K562 (cell line): ENCODE results near the gene DVL3. TPM values are rescaled to one million over a fixed set of nuclear protein-coding genes. Genes with fewer than 3 reads are reported as not detected.

Experiments
- CBX1 ChIP-seq: sonication (generic); IDR thresholded peaks from 2 replicates; pipeline ENCODE4 v1.6.1; 2016; ENCODE audit warnings: antibody characterized with exemption, low read depth, mild to moderate bottlenecking
- CSDE1 ChIP-seq, 2 experiments: fragments of 450-650 bp; IDR thresholded peaks; 2 replicates each; pipeline ENCODE4 v1.6.1; 2016; ENCODE audit warnings: mild to moderate bottlenecking in 1 of 2
- ESRRA ChIP-seq: fragments of 450-650 bp; IDR thresholded peaks from 2 replicates; pipeline ENCODE4 v1.6.1; 2014; ENCODE audit warnings: low read depth, mild to moderate bottlenecking, moderate library complexity, borderline replicate concordance
- ETV5 ChIP-seq: sonication (generic); formaldehyde crosslinking; IDR thresholded peaks from 2 replicates; pipeline ENCODE4 v1.4.0; 2020; ENCODE audit warnings: low read depth, mild to moderate bottlenecking, missing genetic modification reagents
- HDAC3 ChIP-seq: fragments of 450-650 bp; IDR thresholded peaks from 2 replicates; pipeline ENCODE4 v1.6.1; 2018; ENCODE audit warnings: borderline replicate concordance, mild to moderate bottlenecking, moderate library complexity; ENCODE audit not compliant: partially characterized antibody
- KAT7 ChIP-seq: sonication (generic); formaldehyde crosslinking; IDR thresholded peaks from 2 replicates; pipeline ENCODE4 v1.8.0; 2022; ENCODE audit warnings: missing genetic modification reagents, mild to moderate bottlenecking, borderline replicate concordance
- KAT8 ChIP-seq: fragments of 450-650 bp; IDR thresholded peaks from 2 replicates; pipeline ENCODE4 v1.6.1; 2016; ENCODE audit warnings: low read depth, mild to moderate bottlenecking
- KDM4B ChIP-seq, 2 experiments: fragments of 450-650 bp in 1 of 2; sonication (generic) in 1 of 2; IDR thresholded peaks; 2 replicates each; pipeline ENCODE4 v1.6.1; 2016 to 2017; ENCODE audit warnings: borderline replicate concordance in 2 of 2, antibody characterized with exemption in 1 of 2, low read depth in 1 of 2, mild to moderate bottlenecking in 1 of 2
- MEF2A ChIP-seq: IDR thresholded peaks from 2 replicates; pipeline ENCODE4 v1.6.1; 2011; ENCODE audit warnings: low read depth, mild to moderate bottlenecking, low read length, moderate library complexity; ENCODE audit not compliant: control insufficient read depth
- NBN ChIP-seq: fragments of 450-650 bp; IDR thresholded peaks from 2 replicates; pipeline ENCODE4 v1.6.1; 2016; ENCODE audit warnings: low read depth, mild to moderate bottlenecking
- POLR2H ChIP-seq: IDR thresholded peaks from 2 replicates; pipeline ENCODE4 v1.6.1; 2016; ENCODE audit warnings: missing genetic modification characterization, low read depth, mild to moderate bottlenecking, control low read depth, missing compliant biosample characterization, moderate library complexity
- PTBP1 ChIP-seq: fragments of 200-400 bp; formaldehyde crosslinking; IDR thresholded peaks from 2 replicates; pipeline ENCODE4 v1.6.1; 2017; ENCODE audit warnings: low read depth, low read length
- SRSF1 ChIP-seq: fragments of 200-400 bp; formaldehyde crosslinking; IDR thresholded peaks from 2 replicates; pipeline ENCODE4 v1.6.1; 2017; ENCODE audit warnings: mild to moderate bottlenecking, low read depth, low read length, moderate library complexity
- TCFL5 ChIP-seq: fragments of 250-450 bp; sonication (Bioruptor Pico); conservative IDR thresholded peaks from 2 replicates; pipeline ENCODE4 v1.6.1; 2021; ENCODE audit warnings: mild to moderate bottlenecking, moderate library complexity, matching md5 sums
- TEAD4 ChIP-seq, 2 experiments: sonication (generic) in 1 of 2; formaldehyde crosslinking in 1 of 2; IDR thresholded peaks; 2 replicates each; pipeline versions ENCODE4 v1.6.1 to v1.8.0; 2012 to 2022; ENCODE audit warnings: borderline replicate concordance in 1 of 2, inconsistent platforms in 1 of 2, low read length in 1 of 2, mild to moderate bottlenecking in 1 of 2, missing genetic modification reagents in 1 of 2
- THRAP3 ChIP-seq: fragments of 450-650 bp; IDR thresholded peaks from 2 replicates; pipeline ENCODE4 v1.6.1; 2016; ENCODE audit warnings: mild to moderate bottlenecking, inconsistent platforms, borderline replicate concordance
- ZC3H11A ChIP-seq: IDR thresholded peaks from 2 replicates; pipeline ENCODE4 v1.6.1; 2012; ENCODE audit warnings: low read depth, low read length, improper control_type of control experiment
- ZNF12 ChIP-seq: sonication (generic); formaldehyde crosslinking; IDR thresholded peaks from 2 replicates; pipeline ENCODE4 v1.4.0; 2020; ENCODE audit warnings: mild to moderate bottlenecking, missing genetic modification reagents
- ZNF232 ChIP-seq: sonication (generic); formaldehyde crosslinking; IDR thresholded peaks from 2 replicates; pipeline ENCODE4 v1.8.0; 2022; ENCODE audit warnings: mild to moderate bottlenecking, missing genetic modification reagents
- polyA plus RNA-seq, 8 experiments: library from polyadenylated mRNA; depleted of rRNA in 4 of 8; stranded (reverse) in 5 of 8; unstranded in 3 of 8; fragments of >200 nt; fragmentation: Nextera tagmentation in 2 of 8; fragmentation: Illumina TruSeq in 1 of 8; extraction: Ambion mirVana in 2 of 8; extraction: Trizol in 1 of 8; gene quantifications; 2 replicates each; pipeline versions ENCODE4 v1.2.1 to v1.2.3, GENCODE V29; 2011 to 2014; ENCODE audit warnings: inconsistent platforms in 1 of 8, missing spikeins in 1 of 8
- total RNA-seq, 7 experiments: library from RNA; depleted of rRNA in 6 of 7; stranded (reverse); fragments of >200 nt in 6 of 7; fragmentation: Illumina TruSeq in 2 of 7; extraction: Trizol in 2 of 7; gene quantifications; 2 replicates each; pipeline versions ENCODE4 v1.2.1 to v1.2.3, GENCODE V29; 2011 to 2021; ENCODE audit warnings: low replicate concordance in 1 of 7
- TF ChIP-seq, protein P1 (sequence below): sonication (generic); formaldehyde crosslinking; IDR thresholded peaks from 2 replicates; pipeline ENCODE4 v1.8.1; 2023; ENCODE audit warnings: mild to moderate bottlenecking, missing genetic modification reagents
- TF ChIP-seq, protein P2 (sequence below), 2 experiments: IDR thresholded peaks in 1 of 2; conservative IDR thresholded peaks in 1 of 2; 2 replicates each; pipeline ENCODE4 v1.6.1; 2016; ENCODE audit warnings: low read depth in 2 of 2, mild to moderate bottlenecking in 1 of 2, missing compliant biosample characterization in 1 of 2, missing genetic modification characterization in 1 of 2, moderate library complexity in 1 of 2
- TF ChIP-seq, protein P3 (sequence below): sonication (generic); formaldehyde crosslinking; IDR thresholded peaks from 2 replicates; pipeline ENCODE4 v1.8.1; 2022; ENCODE audit warnings: missing genetic modification reagents

Gene DVL3
- total and polyA plus RNA-seq, 9 of the 15 experiments (the other 6 are each of a cell fraction or from before 2014, with no cell fraction given): 3.1 to 57.9 (median 20.1) TPM

DNA sequence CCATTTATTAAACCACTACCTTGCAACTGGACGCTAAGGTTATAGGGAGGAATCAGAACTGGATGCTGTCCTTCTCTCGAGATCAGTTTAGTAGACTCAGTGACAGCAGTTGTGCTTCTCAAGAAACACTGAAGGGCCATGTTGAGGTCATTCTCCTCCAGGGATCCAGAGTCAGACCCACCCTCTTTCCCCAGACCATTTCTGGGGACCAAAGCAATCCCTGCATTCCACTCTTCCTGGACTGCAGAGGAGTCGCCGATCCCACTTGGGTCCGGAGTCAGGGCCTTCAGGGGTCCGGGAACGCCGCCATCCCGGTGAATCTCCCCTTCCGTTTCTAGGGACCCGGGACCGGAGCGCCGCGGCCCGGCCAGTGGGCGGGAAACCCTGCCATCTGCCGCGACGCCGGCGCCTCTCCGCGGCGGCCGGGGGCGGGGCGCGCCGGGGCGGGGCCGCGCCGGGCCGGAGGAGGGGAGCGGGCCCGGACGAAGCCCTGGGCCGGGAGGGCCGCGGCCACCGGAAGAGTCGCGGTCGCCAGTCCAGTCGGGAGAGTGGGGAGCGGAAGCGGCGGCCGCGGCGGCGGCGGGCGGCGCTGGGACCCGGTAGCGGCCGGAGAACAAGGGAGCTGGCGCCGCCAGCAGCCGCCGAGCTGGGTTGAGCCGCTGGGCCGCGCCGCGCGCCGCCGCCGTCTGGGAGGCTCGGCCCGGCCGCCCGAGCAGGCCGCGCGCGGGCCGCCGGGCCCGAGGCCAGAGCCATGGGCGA, at the start of gene DVL3 (continued):
- TF ChIP-seq ESRRA: peak; percentile 36; the same call in 1 of the 2 replicates
- TF ChIP-seq ZNF232 (CRISPR knock-in tag): no peak
- TF ChIP-seq KDM4B (IDR thresholded peaks at IDR 0.05; ENCODE audit: borderline replicate concordance in 2 of 2, low read depth in 1 of 2): no peak
- no peak for TF ChIP-seq POLR2H (tag)
- no peak for TF ChIP-seq KAT7 (CRISPR knock-in tag)
- TF ChIP-seq, protein P1, sequence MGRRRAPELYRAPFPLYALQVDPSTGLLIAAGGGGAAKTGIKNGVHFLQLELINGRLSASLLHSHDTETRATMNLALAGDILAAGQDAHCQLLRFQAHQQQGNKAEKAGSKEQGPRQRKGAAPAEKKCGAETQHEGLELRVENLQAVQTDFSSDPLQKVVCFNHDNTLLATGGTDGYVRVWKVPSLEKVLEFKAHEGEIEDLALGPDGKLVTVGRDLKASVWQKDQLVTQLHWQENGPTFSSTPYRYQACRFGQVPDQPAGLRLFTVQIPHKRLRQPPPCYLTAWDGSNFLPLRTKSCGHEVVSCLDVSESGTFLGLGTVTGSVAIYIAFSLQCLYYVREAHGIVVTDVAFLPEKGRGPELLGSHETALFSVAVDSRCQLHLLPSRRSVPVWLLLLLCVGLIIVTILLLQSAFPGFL (CRISPR knock-in tag): no peak
- no peak for TF ChIP-seq ETV5
- no peak for TF ChIP-seq TCFL5 (CRISPR knock-in tag)
- no peak for TF ChIP-seq ZC3H11A
- no peak for TF ChIP-seq HDAC3
- TF ChIP-seq THRAP3: no peak
- no peak for TF ChIP-seq CBX1
- TF ChIP-seq, protein P2, sequence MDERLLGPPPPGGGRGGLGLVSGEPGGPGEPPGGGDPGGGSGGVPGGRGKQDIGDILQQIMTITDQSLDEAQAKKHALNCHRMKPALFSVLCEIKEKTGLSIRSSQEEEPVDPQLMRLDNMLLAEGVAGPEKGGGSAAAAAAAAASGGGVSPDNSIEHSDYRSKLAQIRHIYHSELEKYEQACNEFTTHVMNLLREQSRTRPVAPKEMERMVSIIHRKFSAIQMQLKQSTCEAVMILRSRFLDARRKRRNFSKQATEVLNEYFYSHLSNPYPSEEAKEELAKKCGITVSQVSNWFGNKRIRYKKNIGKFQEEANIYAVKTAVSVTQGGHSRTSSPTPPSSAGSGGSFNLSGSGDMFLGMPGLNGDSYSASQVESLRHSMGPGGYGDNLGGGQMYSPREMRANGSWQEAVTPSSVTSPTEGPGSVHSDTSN (CRISPR knock-in tag; IDR thresholded peaks at IDR 0.05; ENCODE audit: low read depth): no peak
- TF ChIP-seq, protein P2 (tag; conservative IDR thresholded peaks at IDR 0.05; ENCODE audit: low read depth): no peak
- no peak for TF ChIP-seq KAT8
- TF ChIP-seq ZNF12 (CRISPR knock-in tag): no peak
- no peak for TF ChIP-seq CSDE1 (IDR thresholded peaks at IDR 0.05)
- TF ChIP-seq, protein P3, sequence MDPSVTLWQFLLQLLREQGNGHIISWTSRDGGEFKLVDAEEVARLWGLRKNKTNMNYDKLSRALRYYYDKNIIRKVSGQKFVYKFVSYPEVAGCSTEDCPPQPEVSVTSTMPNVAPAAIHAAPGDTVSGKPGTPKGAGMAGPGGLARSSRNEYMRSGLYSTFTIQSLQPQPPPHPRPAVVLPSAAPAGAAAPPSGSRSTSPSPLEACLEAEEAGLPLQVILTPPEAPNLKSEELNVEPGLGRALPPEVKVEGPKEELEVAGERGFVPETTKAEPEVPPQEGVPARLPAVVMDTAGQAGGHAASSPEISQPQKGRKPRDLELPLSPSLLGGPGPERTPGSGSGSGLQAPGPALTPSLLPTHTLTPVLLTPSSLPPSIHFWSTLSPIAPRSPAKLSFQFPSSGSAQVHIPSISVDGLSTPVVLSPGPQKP (CRISPR knock-in tag): no peak
- TF ChIP-seq MEF2A: no peak
- no peak for TF ChIP-seq PTBP1
- no peak for TF ChIP-seq TEAD4 (IDR thresholded peaks at IDR 0.05; ENCODE audit: low read length)
- no peak for TF ChIP-seq TEAD4 (CRISPR knock-in tag; IDR thresholded peaks at IDR 0.05; ENCODE audit: borderline replicate concordance)
- 0 out of 2 replicates have a peak, but pooled peaks have one; percentile 35 for TF ChIP-seq NBN
- no peak for TF ChIP-seq SRSF1
